HepG2 (cell line): ENCODE results near the gene PRRC2A. TPM values are rescaled to one million over a fixed set of nuclear protein-coding genes. Genes with fewer than 3 reads are reported as not detected.

Experiments used
- AGO2 ChIP-seq: fragments of 200-400 bp; formaldehyde crosslinking; optimal IDR thresholded peaks from 2 replicates; pipeline ENCODE3; 2017; ENCODE audit warnings: mild to moderate bottlenecking, low read depth, low read length, moderate library complexity
- CENPX ChIP-seq: sonication (generic); formaldehyde crosslinking; IDR thresholded peaks from 2 replicates; pipeline ENCODE4 v1.9.0; 2021; ENCODE audit warnings: mild to moderate bottlenecking, missing genetic modification reagents, moderate library complexity
- RAD21 ChIP-seq: fragments of 450-650 bp; formaldehyde crosslinking; IDR thresholded peaks from 2 replicates; pipeline ENCODE4 v1.5.0; 2020; ENCODE audit warnings: mild to moderate bottlenecking
- RBFOX2 ChIP-seq: fragments of 200-400 bp; formaldehyde crosslinking; IDR thresholded peaks from 2 replicates; pipeline ENCODE4 v1.6.1; 2017; ENCODE audit warnings: low read depth, mild to moderate bottlenecking, low read length
- RBM22 ChIP-seq: fragments of 200-400 bp; formaldehyde crosslinking; optimal IDR thresholded peaks from 2 replicates; pipeline ENCODE3; 2017; ENCODE audit warnings: mild to moderate bottlenecking, low read length, moderate library complexity
- RORA ChIP-seq: sonication (generic); formaldehyde crosslinking; IDR thresholded peaks from 2 replicates; pipeline ENCODE4 v1.5.0; 2020; ENCODE audit warnings: mild to moderate bottlenecking, missing genetic modification reagents, moderate library complexity
- SSRP1 ChIP-seq: IDR thresholded peaks from 2 replicates; pipeline ENCODE4 v1.6.1; 2016; ENCODE audit warnings: control low read depth
- TEAD2 ChIP-seq: sonication (generic); formaldehyde crosslinking; IDR thresholded peaks from 2 replicates; pipeline ENCODE4 v1.9.0; 2021; ENCODE audit warnings: missing genetic modification reagents
- ZNF234 ChIP-seq: sonication (generic); formaldehyde crosslinking; conservative IDR thresholded peaks from 2 replicates; pipeline ENCODE4 v1.5.1; 2020; ENCODE audit warnings: mild to moderate bottlenecking, missing genetic modification reagents
- ZSCAN21 ChIP-seq: sonication (generic); formaldehyde crosslinking; IDR thresholded peaks from 2 replicates; pipeline ENCODE4 v1.8.0; 2022; ENCODE audit warnings: mild to moderate bottlenecking, missing genetic modification reagents, moderate library complexity, borderline replicate concordance
- polyA plus RNA-seq, 8 experiments: library from polyadenylated mRNA; depleted of rRNA in 3 of 8; stranded (reverse) in 7 of 8; unstranded in 1 of 8; fragments of >200 nt; fragmentation: Illumina TruSeq in 4 of 8; extraction: Trizol in 4 of 8; gene quantifications; 2 replicates each; pipeline versions ENCODE4 v1.2.1 to v1.2.3, GENCODE V29; 2011 to 2016; ENCODE audit warnings: low read depth in 4 of 8, missing spikeins in 1 of 8, mixed read lengths in 1 of 8; ENCODE audit not compliant: insufficient read depth in 1 of 8
- total RNA-seq, 5 experiments: library from RNA; depleted of rRNA; stranded (reverse); fragments of >200 nt; fragmentation: Illumina TruSeq; extraction: Trizol; gene quantifications; 2 replicates each; pipeline ENCODE4 v1.2.3, GENCODE V29; 2016; ENCODE audit warnings: low read depth in 1 of 5
- TF ChIP-seq, protein P1 (sequence below): sonication (generic); formaldehyde crosslinking; IDR thresholded peaks from 2 replicates; pipeline ENCODE4 v1.4.0; 2020; ENCODE audit warnings: missing genetic modification reagents, borderline replicate concordance
- TF ChIP-seq, protein P2 (sequence below), 2 experiments: sonication (generic) in 1 of 2; formaldehyde crosslinking in 1 of 2; IDR thresholded peaks; 2 replicates each; pipeline versions ENCODE4 v1.6.1 to v1.9.0; 2014 to 2022; ENCODE audit warnings: antibody characterized with exemption in 1 of 2, borderline replicate concordance in 1 of 2, inconsistent platforms in 1 of 2, low read depth in 1 of 2, missing genetic modification reagents in 1 of 2
- TF ChIP-seq, protein P3 (sequence below): sonication (generic); formaldehyde crosslinking; IDR thresholded peaks from 2 replicates; pipeline ENCODE4 v1.4.0; 2020; ENCODE audit warnings: missing genetic modification reagents, mild to moderate bottlenecking, borderline replicate concordance
- TF ChIP-seq, protein P4 (sequence below): sonication (generic); formaldehyde crosslinking; IDR thresholded peaks from 2 replicates; pipeline ENCODE4 v1.4.0; 2020; ENCODE audit warnings: mild to moderate bottlenecking, missing genetic modification reagents

PRRC2A gene
- total and polyA plus RNA-seq, 2 of the 13 experiments (the other 11 are each of a cell fraction or from before 2014, with no cell fraction given): 38.9 to 47.4 TPM

DNA sequence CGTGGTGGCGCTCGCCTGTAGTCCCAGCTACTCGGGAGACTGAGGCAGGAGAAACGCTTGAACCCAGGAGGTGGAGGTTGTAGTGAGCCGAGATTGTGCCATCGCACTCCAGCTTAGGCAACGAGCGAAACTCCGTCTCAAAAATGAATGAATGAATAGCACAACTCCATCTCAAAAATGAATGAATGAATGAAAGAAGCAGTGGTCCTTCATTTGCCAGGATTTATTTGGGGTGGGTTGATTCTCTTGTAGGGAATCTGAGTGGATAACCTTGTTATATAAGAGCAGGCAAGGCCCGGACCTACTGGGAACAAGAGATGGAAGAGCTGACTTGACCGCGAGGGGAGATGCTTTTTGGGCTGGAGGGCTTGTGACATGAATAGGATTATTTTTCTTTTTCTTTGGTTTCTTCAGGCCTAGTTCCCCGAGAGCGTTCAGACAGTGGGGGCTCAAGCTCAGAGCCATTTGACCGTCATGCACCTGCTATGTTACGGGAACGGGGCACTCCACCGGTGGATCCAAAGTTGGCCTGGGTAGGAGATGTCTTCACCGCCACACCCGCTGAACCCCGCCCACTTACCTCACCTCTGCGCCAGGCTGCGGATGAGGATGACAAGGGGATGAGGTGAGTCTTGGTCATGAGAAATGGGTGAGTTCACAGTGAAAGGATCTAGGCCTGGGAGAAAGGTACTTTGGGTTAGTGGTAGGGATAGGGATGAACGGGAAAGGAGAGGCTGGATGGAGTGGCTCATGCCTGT is 9.8 kb downstream of the PRRC2A start (continued):
- TF ChIP-seq, protein P1, sequence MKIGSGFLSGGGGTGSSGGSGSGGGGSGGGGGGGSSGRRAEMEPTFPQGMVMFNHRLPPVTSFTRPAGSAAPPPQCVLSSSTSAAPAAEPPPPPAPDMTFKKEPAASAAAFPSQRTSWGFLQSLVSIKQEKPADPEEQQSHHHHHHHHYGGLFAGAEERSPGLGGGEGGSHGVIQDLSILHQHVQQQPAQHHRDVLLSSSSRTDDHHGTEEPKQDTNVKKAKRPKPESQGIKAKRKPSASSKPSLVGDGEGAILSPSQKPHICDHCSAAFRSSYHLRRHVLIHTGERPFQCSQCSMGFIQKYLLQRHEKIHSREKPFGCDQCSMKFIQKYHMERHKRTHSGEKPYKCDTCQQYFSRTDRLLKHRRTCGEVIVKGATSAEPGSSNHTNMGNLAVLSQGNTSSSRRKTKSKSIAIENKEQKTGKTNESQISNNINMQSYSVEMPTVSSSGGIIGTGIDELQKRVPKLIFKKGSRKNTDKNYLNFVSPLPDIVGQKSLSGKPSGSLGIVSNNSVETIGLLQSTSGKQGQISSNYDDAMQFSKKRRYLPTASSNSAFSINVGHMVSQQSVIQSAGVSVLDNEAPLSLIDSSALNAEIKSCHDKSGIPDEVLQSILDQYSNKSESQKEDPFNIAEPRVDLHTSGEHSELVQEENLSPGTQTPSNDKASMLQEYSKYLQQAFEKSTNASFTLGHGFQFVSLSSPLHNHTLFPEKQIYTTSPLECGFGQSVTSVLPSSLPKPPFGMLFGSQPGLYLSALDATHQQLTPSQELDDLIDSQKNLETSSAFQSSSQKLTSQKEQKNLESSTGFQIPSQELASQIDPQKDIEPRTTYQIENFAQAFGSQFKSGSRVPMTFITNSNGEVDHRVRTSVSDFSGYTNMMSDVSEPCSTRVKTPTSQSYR: no peak
- TF ChIP-seq RBM22 (peak; percentile 81), CENPX (CRISPR knock-in tag) (no peak), ZSCAN21 (CRISPR knock-in tag) (no peak), RORA (no peak), RBFOX2 (peak; percentile 54), ZNF234 (no peak), RAD21 (CRISPR knock-in tag) (no peak), AGO2 (peak; percentile 18), TEAD2 (CRISPR knock-in tag) (no peak), SSRP1 (CRISPR knock-in tag) (0 out of 2 replicates have a peak, but pooled peaks have one; percentile 49)
- TF ChIP-seq, protein P2, sequence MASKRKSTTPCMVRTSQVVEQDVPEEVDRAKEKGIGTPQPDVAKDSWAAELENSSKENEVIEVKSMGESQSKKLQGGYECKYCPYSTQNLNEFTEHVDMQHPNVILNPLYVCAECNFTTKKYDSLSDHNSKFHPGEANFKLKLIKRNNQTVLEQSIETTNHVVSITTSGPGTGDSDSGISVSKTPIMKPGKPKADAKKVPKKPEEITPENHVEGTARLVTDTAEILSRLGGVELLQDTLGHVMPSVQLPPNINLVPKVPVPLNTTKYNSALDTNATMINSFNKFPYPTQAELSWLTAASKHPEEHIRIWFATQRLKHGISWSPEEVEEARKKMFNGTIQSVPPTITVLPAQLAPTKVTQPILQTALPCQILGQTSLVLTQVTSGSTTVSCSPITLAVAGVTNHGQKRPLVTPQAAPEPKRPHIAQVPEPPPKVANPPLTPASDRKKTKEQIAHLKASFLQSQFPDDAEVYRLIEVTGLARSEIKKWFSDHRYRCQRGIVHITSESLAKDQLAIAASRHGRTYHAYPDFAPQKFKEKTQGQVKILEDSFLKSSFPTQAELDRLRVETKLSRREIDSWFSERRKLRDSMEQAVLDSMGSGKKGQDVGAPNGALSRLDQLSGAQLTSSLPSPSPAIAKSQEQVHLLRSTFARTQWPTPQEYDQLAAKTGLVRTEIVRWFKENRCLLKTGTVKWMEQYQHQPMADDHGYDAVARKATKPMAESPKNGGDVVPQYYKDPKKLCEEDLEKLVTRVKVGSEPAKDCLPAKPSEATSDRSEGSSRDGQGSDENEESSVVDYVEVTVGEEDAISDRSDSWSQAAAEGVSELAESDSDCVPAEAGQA (IDR thresholded peaks at IDR 0.05; ENCODE audit: low read depth): no peak
- TF ChIP-seq, protein P2 (CRISPR knock-in tag; IDR thresholded peaks at IDR 0.05; ENCODE audit: borderline replicate concordance): no peak
- TF ChIP-seq, protein P3, sequence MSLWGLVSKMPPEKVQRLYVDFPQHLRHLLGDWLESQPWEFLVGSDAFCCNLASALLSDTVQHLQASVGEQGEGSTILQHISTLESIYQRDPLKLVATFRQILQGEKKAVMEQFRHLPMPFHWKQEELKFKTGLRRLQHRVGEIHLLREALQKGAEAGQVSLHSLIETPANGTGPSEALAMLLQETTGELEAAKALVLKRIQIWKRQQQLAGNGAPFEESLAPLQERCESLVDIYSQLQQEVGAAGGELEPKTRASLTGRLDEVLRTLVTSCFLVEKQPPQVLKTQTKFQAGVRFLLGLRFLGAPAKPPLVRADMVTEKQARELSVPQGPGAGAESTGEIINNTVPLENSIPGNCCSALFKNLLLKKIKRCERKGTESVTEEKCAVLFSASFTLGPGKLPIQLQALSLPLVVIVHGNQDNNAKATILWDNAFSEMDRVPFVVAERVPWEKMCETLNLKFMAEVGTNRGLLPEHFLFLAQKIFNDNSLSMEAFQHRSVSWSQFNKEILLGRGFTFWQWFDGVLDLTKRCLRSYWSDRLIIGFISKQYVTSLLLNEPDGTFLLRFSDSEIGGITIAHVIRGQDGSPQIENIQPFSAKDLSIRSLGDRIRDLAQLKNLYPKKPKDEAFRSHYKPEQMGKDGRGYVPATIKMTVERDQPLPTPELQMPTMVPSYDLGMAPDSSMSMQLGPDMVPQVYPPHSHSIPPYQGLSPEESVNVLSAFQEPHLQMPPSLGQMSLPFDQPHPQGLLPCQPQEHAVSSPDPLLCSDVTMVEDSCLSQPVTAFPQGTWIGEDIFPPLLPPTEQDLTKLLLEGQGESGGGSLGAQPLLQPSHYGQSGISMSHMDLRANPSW (CRISPR knock-in tag): no peak
- TF ChIP-seq, protein P4, sequence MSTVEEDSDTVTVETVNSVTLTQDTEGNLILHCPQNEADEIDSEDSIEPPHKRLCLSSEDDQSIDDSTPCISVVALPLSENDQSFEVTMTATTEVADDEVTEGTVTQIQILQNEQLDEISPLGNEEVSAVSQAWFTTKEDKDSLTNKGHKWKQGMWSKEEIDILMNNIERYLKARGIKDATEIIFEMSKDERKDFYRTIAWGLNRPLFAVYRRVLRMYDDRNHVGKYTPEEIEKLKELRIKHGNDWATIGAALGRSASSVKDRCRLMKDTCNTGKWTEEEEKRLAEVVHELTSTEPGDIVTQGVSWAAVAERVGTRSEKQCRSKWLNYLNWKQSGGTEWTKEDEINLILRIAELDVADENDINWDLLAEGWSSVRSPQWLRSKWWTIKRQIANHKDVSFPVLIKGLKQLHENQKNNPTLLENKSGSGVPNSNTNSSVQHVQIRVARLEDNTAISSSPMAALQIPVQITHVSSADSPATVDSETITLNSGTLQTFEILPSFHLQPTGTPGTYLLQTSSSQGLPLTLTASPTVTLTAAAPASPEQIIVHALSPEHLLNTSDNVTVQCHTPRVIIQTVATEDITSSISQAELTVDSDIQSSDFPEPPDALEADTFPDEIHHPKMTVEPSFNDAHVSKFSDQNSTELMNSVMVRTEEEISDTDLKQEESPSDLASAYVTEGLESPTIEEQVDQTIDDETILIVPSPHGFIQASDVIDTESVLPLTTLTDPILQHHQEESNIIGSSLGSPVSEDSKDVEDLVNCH (CRISPR knock-in tag): no peak
